CD4-positive, alpha-beta T cell treated with Interleukin-4 for 1 hour (primary cell): ENCODE measurements around the gene LHCGR.
"Not testable (repeated sequence)": the region's sequence is repeated elsewhere in the genome, so short reads cannot be mapped to it uniquely, and the experiment has no call there.

Experiments used
- DNase-seq, 2 donors: peaks; one replicate each; pipeline ENCODE4 v3.0.0-alpha.2; 2020 to 2022

The LHCGR gene

GRCh38 chr2:48707466-48707865 is 48.1 kb downstream of the LHCGR start:
- no peak for DNase-seq

- DNase-seq: not testable (repeated sequence)
These were observed 51.9 kb downstream of the LHCGR start for GRCh38 chr2:48703621-48704020.

GRCh38 chr2:48699348-48699930 is 56.1 kb downstream of the LHCGR start:
- DNase-seq: no peak

- no peak for DNase-seq
These were observed 58.6 kb downstream of the LHCGR start for GRCh38 chr2:48696881-48697280.

GRCh38 chr2:48695991-48696390 is 59.5 kb downstream of the LHCGR start:
- DNase-seq: no peak

- no peak for DNase-seq
These were observed 61.4 kb downstream of the LHCGR start for GRCh38 chr2:48694149-48694548.

- DNase-seq: no peak
These were observed 61.9 kb downstream of the LHCGR start for GRCh38 chr2:48693645-48694044.

- no peak for DNase-seq
These were observed 62.5 kb downstream of the LHCGR start for GRCh38 chr2:48693066-48693465.

- DNase-seq: no peak
These were observed 63.4 kb downstream of the LHCGR start for GRCh38 chr2:48691935-48692691.

- no peak for DNase-seq
These were observed 70.4 kb downstream of the LHCGR start for GRCh38 chr2:48685126-48685525.

GRCh38 chr2:48677450-48677849 is 78.1 kb downstream of the LHCGR start:
- no peak for DNase-seq

- no peak for DNase-seq
These were observed 80.6 kb downstream of the LHCGR start for GRCh38 chr2:48674933-48675332.

GRCh38 chr2:48673581-48673980 is 81.9 kb downstream of the LHCGR start:
- DNase-seq: no peak

GRCh38 chr2:48668992-48669391 is 86.5 kb downstream of the LHCGR start:
- no peak for DNase-seq

GRCh38 chr2:48651158-48651790 is 104.2 kb downstream of the LHCGR start:
- DNase-seq: no peak

- DNase-seq: no peak
These were observed 117.3 kb downstream of the LHCGR start for GRCh38 chr2:48638261-48638660.
